ENCODE results near the gene NTNG1. TPM values are rescaled to one million over a fixed set of nuclear protein-coding genes. Genes with fewer than 3 reads are reported as not detected.

NTNG1 gene
- total RNA-seq, 5 donors from 2014 or later (not counting 1 experiment from before 2014, with no cell fraction given): 0.13 TPM; not detected in 4

DNA sequence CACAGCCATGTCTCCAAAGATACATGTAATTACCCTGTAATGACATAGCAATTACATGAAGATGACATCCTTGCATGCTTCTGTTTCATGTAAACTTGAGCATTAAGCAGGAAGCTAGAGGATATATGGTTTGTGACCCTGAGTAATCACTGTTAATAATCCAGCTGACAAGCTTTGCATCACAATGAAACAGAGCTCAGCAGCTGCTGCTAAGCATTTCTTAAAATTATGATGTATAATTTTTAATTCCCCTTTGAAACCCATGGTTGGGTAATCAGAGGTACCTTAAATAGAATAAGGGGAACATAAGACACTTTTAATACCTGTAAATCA is 293.5 kb downstream of the NTNG1 start:
- no peak overlapping the region for H3K27ac ChIP-seq (ENCODE audit: low read length)
- no peaks in the 10 kb centered on the region for H3K9me3 Mint-ChIP-seq
- no peak overlapping the region for H3K4me3 Mint-ChIP-seq
- no peaks in the 10 kb centered on the region for H3K4me1 Mint-ChIP-seq
- H3K27ac Mint-ChIP-seq: no peak overlapping the region
- peaks cover 0 to 3% of the 10 kb centered on the region in 2 experiments for H3K27me3 ChIP-seq (replicated peaks in 1 of 2; ENCODE audit: control insufficient read depth in 2 of 2, extremely low read depth in 1 of 2, insufficient read depth in 2 of 2, low read length in 1 of 2)
- H3K27me3 Mint-ChIP-seq: peaks cover 3 to 7% of the 10 kb centered on the region in 2 donors
- no peaks in the 10 kb centered on the region for H3K36me3 Mint-ChIP-seq
- H3K4me1 ChIP-seq (ENCODE audit: control insufficient read depth in 1 of 2, extremely low read depth in 1 of 2, insufficient read depth in 2 of 2, low read length in 2 of 2): no peaks in the 10 kb centered on the region
- no peaks in the 10 kb centered on the region for H3K36me3 ChIP-seq (ENCODE audit: control insufficient read depth in 2 of 2, extremely low read depth in 1 of 2, insufficient read depth in 1 of 2, low read length in 1 of 2)
- DNase-seq (no peak), ATAC-seq (replicated peaks in 1 of 4) (no peak)
- no peaks in the 10 kb centered on the region for H3K9me3 ChIP-seq
- ChIA-PET CTCF (no interaction called here), POLR2A (no interaction called here)
- no peak overlapping the region for H3K4me3 ChIP-seq (ENCODE audit: control insufficient read depth in 1 of 2, extremely low read depth in 1 of 2, low read length in 1 of 2)

DNA sequence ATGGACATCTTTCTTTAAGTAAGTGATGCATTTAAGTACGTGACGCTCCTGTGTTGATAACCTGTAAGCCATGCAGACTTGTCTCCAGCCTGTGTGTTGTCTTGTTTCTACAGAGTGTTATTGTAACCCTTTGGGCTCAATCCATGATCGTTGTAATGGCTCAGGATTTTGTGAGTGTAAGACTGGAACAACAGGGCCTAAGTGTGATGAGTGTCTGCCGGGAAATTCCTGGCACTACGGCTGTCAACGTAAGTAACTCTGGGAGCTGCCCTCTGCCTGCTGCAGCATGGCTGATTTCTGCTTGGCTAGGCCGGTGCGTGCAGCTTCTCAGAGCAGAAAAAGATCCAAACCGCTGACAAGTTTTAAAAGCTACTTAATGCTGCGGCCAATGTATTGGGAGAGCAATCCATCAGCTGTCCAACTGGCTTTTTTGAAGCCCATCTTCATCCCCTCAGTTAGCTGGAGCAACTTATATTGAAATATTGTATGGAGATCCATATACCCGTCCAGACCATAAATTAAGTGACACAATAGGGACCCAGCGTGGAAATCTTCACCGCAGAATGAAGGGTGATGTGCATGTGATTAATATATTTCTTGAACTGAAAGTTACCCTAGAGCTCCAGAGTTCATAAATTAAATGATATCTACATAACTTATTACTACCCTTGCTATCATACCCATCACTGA is 295.9 kb downstream of the NTNG1 start:
- POLR2A ChIA-PET: no interaction called here
- H3K27ac ChIP-seq (ENCODE audit: low read length): no peak overlapping the region
- Mint-ChIP-seq H3K36me3 (no peaks in the 10 kb centered on the region), H3K27me3 (peaks cover 0 to 2% of the 10 kb centered on the region in 2 donors), H3K27ac (no peak overlapping the region), H3K4me1 (no peaks in the 10 kb centered on the region), H3K4me3 (no peak overlapping the region), H3K9me3 (no peaks in the 10 kb centered on the region)
- DNase-seq (no peak), ATAC-seq (replicated peaks in 1 of 4) (no peak)
- no peaks in the 10 kb centered on the region for H3K36me3 ChIP-seq (ENCODE audit: control insufficient read depth in 2 of 2, extremely low read depth in 1 of 2, insufficient read depth in 1 of 2, low read length in 1 of 2)
- peaks cover 0 to 3% of the 10 kb centered on the region in 2 experiments for H3K27me3 ChIP-seq (replicated peaks in 1 of 2; ENCODE audit: control insufficient read depth in 2 of 2, extremely low read depth in 1 of 2, insufficient read depth in 2 of 2, low read length in 1 of 2)
- 90% methylated on average over 8 of the region's 13 CpGs for WGBS (ENCODE audit: insufficient coverage)
- H3K4me1 ChIP-seq (ENCODE audit: control insufficient read depth in 1 of 2, extremely low read depth in 1 of 2, insufficient read depth in 2 of 2, low read length in 2 of 2): no peaks in the 10 kb centered on the region
- CTCF ChIA-PET: no interaction called here
- H3K4me3 ChIP-seq (ENCODE audit: control insufficient read depth in 1 of 2, extremely low read depth in 1 of 2, low read length in 1 of 2): no peak overlapping the region
- no peaks in the 10 kb centered on the region for H3K9me3 ChIP-seq

DNA sequence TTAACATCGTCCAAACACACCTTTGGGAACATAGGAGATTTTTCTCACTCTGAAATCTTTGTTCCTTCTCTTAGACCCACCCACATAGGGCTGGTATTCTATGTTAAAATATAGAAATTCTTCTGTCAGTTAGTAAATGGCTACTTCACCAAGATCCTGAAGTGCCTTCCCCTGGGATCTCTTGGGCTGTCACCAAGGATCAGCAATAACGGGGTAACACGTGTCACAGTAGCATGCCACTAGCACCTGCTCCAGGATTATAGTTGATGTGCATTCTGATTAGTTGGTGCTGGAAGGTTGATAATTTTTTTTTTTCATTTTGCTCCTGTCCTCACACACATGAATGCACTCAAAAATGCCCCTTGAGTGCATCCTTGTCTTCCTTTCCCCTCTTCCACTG is 298.7 kb downstream of the NTNG1 start:
- Histone ChIP-seq H3K4me3 (ENCODE audit: control insufficient read depth in 1 of 2, extremely low read depth in 1 of 2, low read length in 1 of 2) (no peak overlapping the region), H3K36me3 (ENCODE audit: control insufficient read depth in 2 of 2, extremely low read depth in 1 of 2, insufficient read depth in 1 of 2, low read length in 1 of 2) (no peaks in the 10 kb centered on the region), H3K27ac (ENCODE audit: low read length) (no peak overlapping the region), H3K4me1 (ENCODE audit: control insufficient read depth in 1 of 2, extremely low read depth in 1 of 2, insufficient read depth in 2 of 2, low read length in 2 of 2) (no peaks in the 10 kb centered on the region), H3K27me3 (replicated peaks in 1 of 2; ENCODE audit: control insufficient read depth in 2 of 2, extremely low read depth in 1 of 2, insufficient read depth in 2 of 2, low read length in 1 of 2) (peaks cover 0 to 3% of the 10 kb centered on the region in 2 experiments), H3K9me3 (no peaks in the 10 kb centered on the region)
- Mint-ChIP-seq H3K27me3 (peaks cover 0 to 4% of the 10 kb centered on the region in 2 donors), H3K9me3 (no peaks in the 10 kb centered on the region), H3K27ac (no peak overlapping the region), H3K4me3 (no peak overlapping the region), H3K36me3 (no peaks in the 10 kb centered on the region), H3K4me1 (no peaks in the 10 kb centered on the region)
- WGBS (ENCODE audit: insufficient coverage): no CpG with 5 or more reads among the region's 3 CpGs
- POLR2A ChIA-PET: interaction anchor here in 1 of 2 donors (0.6 kb wide), 1 partner anchor 42 kb away, joined by 3 read pairs; no protein-coding TSS in a partner anchor
- ATAC-seq (replicated peaks in 1 of 4) (no peak), DNase-seq (no peak)
- CTCF ChIA-PET: interaction anchor here in 1 of 2 donors (0.5 kb wide), 1 partner anchor 168 kb away, joined by 3 read pairs; no protein-coding TSS in a partner anchor

DNA sequence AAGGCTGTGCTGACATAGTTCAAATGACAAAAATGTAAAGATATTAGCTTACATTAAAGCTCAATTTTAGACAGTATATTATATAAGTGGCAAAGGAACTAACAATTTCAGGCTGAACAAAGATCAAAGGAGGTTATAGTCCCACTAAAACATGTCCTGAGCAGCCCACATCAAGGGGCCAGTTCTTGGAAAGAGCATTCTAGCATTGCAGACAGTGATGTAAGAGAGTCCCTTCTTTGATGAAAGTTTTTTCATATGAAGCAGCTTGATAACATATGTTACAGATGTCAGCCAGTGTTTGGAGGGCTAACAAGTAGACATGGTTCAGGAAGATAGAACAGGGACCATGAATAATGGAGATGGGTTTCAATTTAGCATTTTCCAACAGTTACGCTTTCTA is 301.7 kb downstream of the NTNG1 start:
- peaks cover 0 to 4% of the 10 kb centered on the region in 2 donors for H3K27me3 Mint-ChIP-seq
- no peaks in the 10 kb centered on the region for H3K36me3 Mint-ChIP-seq
- no peak overlapping the region for H3K27ac ChIP-seq (ENCODE audit: low read length)
- H3K4me3 ChIP-seq (ENCODE audit: control insufficient read depth in 1 of 2, extremely low read depth in 1 of 2, low read length in 1 of 2): no peak overlapping the region
- no CpG with 5 or more reads among the region's 1 CpG for WGBS (ENCODE audit: insufficient coverage)
- no peaks in the 10 kb centered on the region for H3K27me3 ChIP-seq (replicated peaks in 1 of 2; ENCODE audit: control insufficient read depth in 2 of 2, extremely low read depth in 1 of 2, insufficient read depth in 2 of 2, low read length in 1 of 2)
- H3K9me3 ChIP-seq: no peaks in the 10 kb centered on the region
- no peaks in the 10 kb centered on the region for H3K9me3 Mint-ChIP-seq
- ATAC-seq (replicated peaks in 1 of 4) (no peak), DNase-seq (no peak)
- POLR2A ChIA-PET: no interaction called here
- no peaks in the 10 kb centered on the region for H3K4me1 Mint-ChIP-seq
- no peaks in the 10 kb centered on the region for H3K4me1 ChIP-seq (ENCODE audit: control insufficient read depth in 1 of 2, extremely low read depth in 1 of 2, insufficient read depth in 2 of 2, low read length in 2 of 2)
- no peak overlapping the region for H3K27ac Mint-ChIP-seq
- CTCF ChIA-PET: no interaction called here
- no peaks in the 10 kb centered on the region for H3K36me3 ChIP-seq (ENCODE audit: control insufficient read depth in 2 of 2, extremely low read depth in 1 of 2, insufficient read depth in 1 of 2, low read length in 1 of 2)
- H3K4me3 Mint-ChIP-seq: no peak overlapping the region

DNA sequence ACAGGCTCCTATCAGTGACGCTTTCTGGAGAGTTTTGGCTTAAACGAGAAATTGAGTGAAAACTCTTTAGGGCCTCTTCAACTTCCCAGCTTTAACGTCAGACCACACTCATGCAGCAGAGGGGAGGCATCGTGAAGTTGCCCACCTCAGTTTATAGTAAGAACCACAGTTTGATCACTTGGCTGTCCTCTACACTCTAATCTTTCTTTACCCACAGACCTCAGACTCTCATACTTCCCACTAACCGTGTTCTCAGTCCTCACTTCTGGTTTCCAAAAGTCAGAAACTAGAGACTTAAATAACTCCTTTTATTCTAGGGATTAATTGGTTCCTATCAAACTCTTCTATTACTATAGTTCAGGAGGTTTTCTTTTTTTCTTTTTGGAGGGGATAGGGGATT is 302.2 kb downstream of the NTNG1 start:
- Mint-ChIP-seq H3K27ac (no peak overlapping the region), H3K36me3 (no peaks in the 10 kb centered on the region), H3K4me1 (no peaks in the 10 kb centered on the region), H3K9me3 (no peaks in the 10 kb centered on the region), H3K27me3 (peaks cover 0 to 4% of the 10 kb centered on the region in 2 donors), H3K4me3 (no peak overlapping the region)
- H3K36me3 ChIP-seq (ENCODE audit: control insufficient read depth in 2 of 2, extremely low read depth in 1 of 2, insufficient read depth in 1 of 2, low read length in 1 of 2): no peaks in the 10 kb centered on the region
- no peak overlapping the region for H3K27ac ChIP-seq (ENCODE audit: low read length)
- no peak overlapping the region for H3K4me3 ChIP-seq (ENCODE audit: control insufficient read depth in 1 of 2, extremely low read depth in 1 of 2, low read length in 1 of 2)
- ChIA-PET CTCF (no interaction called here), POLR2A (no interaction called here)
- ATAC-seq (replicated peaks in 1 of 4): no peak
- no peaks in the 10 kb centered on the region for H3K27me3 ChIP-seq (replicated peaks in 1 of 2; ENCODE audit: control insufficient read depth in 2 of 2, extremely low read depth in 1 of 2, insufficient read depth in 2 of 2, low read length in 1 of 2)
- 58% methylated on average over 4 of the region's 5 CpGs for WGBS (ENCODE audit: insufficient coverage)
- H3K4me1 ChIP-seq (ENCODE audit: control insufficient read depth in 1 of 2, extremely low read depth in 1 of 2, insufficient read depth in 2 of 2, low read length in 2 of 2): no peaks in the 10 kb centered on the region
- H3K9me3 ChIP-seq: no peaks in the 10 kb centered on the region
- no peak for DNase-seq

DNA sequence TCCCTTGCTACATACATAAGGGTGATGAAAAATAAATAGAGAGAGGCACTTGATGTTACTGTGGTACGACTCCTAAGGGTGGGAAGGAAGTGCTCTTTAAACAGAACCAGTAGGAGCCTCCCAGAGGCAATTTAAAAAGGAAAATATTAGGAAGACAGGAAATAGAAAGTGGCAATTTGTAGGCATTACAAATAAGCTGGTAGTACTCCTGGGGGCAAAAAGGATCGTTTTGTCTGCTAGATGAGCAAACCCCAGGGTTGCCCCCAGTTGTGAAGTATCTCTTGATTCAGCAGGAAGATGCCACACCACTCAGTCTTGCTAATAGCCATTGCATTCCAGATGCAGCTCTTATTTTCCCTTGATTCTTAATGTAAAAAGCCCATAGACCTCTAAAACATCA is 303.0 kb downstream of the NTNG1 start:
- CTCF ChIA-PET: no interaction called here
- Mint-ChIP-seq H3K36me3 (no peaks in the 10 kb centered on the region), H3K27me3 (peaks cover 0 to 4% of the 10 kb centered on the region in 2 donors), H3K9me3 (no peaks in the 10 kb centered on the region), H3K4me1 (no peaks in the 10 kb centered on the region), H3K4me3 (no peak overlapping the region), H3K27ac (no peak overlapping the region)
- no peaks in the 10 kb centered on the region for H3K27me3 ChIP-seq (replicated peaks in 1 of 2; ENCODE audit: control insufficient read depth in 2 of 2, extremely low read depth in 1 of 2, insufficient read depth in 2 of 2, low read length in 1 of 2)
- no peaks in the 10 kb centered on the region for H3K4me1 ChIP-seq (ENCODE audit: control insufficient read depth in 1 of 2, extremely low read depth in 1 of 2, insufficient read depth in 2 of 2, low read length in 2 of 2)
- DNase-seq: no peak
- no peaks in the 10 kb centered on the region for H3K9me3 ChIP-seq
- H3K36me3 ChIP-seq (ENCODE audit: control insufficient read depth in 2 of 2, extremely low read depth in 1 of 2, insufficient read depth in 1 of 2, low read length in 1 of 2): no peaks in the 10 kb centered on the region
- 50% methylated on average over 1 of the region's 2 CpGs for WGBS (ENCODE audit: insufficient coverage)
- POLR2A ChIA-PET: no interaction called here
- H3K27ac ChIP-seq (ENCODE audit: low read length): no peak overlapping the region
- ATAC-seq (replicated peaks in 1 of 4): no peak
- no peak overlapping the region for H3K4me3 ChIP-seq (ENCODE audit: control insufficient read depth in 1 of 2, extremely low read depth in 1 of 2, low read length in 1 of 2)

DNA sequence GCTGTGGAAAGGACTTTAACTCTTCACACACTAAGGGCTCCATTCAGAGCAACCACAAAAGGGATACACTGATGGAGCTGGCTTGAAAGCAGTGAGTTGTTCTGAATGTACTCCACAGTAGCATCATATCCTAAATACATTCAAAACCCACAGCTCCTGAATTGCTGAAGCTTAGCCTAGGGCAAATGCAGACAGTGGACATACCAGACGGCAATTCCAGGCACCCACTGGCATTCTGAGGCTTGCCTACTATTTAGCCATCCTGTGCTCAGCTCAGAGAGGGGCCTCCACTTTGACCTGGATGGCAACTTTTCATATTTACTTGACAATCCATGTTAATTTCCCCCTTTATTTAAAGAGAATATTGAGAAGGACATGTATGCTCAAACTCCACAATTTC is 303.5 kb downstream of the NTNG1 start:
- no peak for DNase-seq
- no peak overlapping the region for H3K4me3 ChIP-seq (ENCODE audit: control insufficient read depth in 1 of 2, extremely low read depth in 1 of 2, low read length in 1 of 2)
- H3K27ac ChIP-seq (ENCODE audit: low read length): no peak overlapping the region
- ChIA-PET POLR2A (no interaction called here), CTCF (no interaction called here)
- Mint-ChIP-seq H3K9me3 (no peaks in the 10 kb centered on the region), H3K27me3 (peaks cover 0 to 4% of the 10 kb centered on the region in 2 donors), H3K27ac (no peak overlapping the region), H3K4me1 (no peaks in the 10 kb centered on the region), H3K4me3 (no peak overlapping the region), H3K36me3 (no peaks in the 10 kb centered on the region)
- WGBS (ENCODE audit: insufficient coverage): 100% methylated on average over 1 of the region's 1 CpG
- no peak for ATAC-seq (replicated peaks in 1 of 4)
- no peaks in the 10 kb centered on the region for H3K4me1 ChIP-seq (ENCODE audit: control insufficient read depth in 1 of 2, extremely low read depth in 1 of 2, insufficient read depth in 2 of 2, low read length in 2 of 2)
- H3K36me3 ChIP-seq (ENCODE audit: control insufficient read depth in 2 of 2, extremely low read depth in 1 of 2, insufficient read depth in 1 of 2, low read length in 1 of 2): no peaks in the 10 kb centered on the region
- no peaks in the 10 kb centered on the region for H3K9me3 ChIP-seq
- H3K27me3 ChIP-seq (replicated peaks in 1 of 2; ENCODE audit: control insufficient read depth in 2 of 2, extremely low read depth in 1 of 2, insufficient read depth in 2 of 2, low read length in 1 of 2): no peaks in the 10 kb centered on the region
